IMR-90 (cell line): Measurements from ENCODE around the gene GJC2.

ENCODE experiments used
- CHD1 ChIP-seq: IDR thresholded peaks from 2 replicates; pipeline ENCODE4 v1.6.1; 2012; ENCODE audit warnings: low read depth, low read length, improper control_type of control experiment
- CTCF ChIP-seq: conservative IDR thresholded peaks from 2 replicates; pipeline ENCODE4 v1.5.1; 2012; ENCODE audit warnings: mild to moderate bottlenecking, low read depth, low read length, improper control_type of control experiment
- FOS ChIP-seq: fragments of 150-350 bp; IDR thresholded peaks from 2 replicates; pipeline ENCODE4 v1.6.1; 2016; ENCODE audit warnings: low read depth, low read length
- MAFK ChIP-seq: IDR thresholded peaks from 2 replicates; pipeline ENCODE4 v1.6.1; 2012; ENCODE audit warnings: low read depth, low read length, improper control_type of control experiment
- MAZ ChIP-seq: IDR thresholded peaks from 2 replicates; pipeline ENCODE4 v1.6.1; 2012; ENCODE audit warnings: low read depth, mild to moderate bottlenecking, low read length, improper control_type of control experiment, moderate library complexity, borderline replicate concordance
- MXI1 ChIP-seq: IDR thresholded peaks from 2 replicates; pipeline ENCODE4 v1.6.1; 2012; ENCODE audit warnings: low read depth, mild to moderate bottlenecking, low read length, moderate library complexity, borderline replicate concordance
- POLR2A ChIP-seq: IDR thresholded peaks from 2 replicates; pipeline ENCODE4 v1.6.1; 2012; ENCODE audit warnings: mild to moderate bottlenecking, low read depth, low read length
- RAD21 ChIP-seq: IDR thresholded peaks from 2 replicates; pipeline ENCODE4 v1.6.1; 2012; ENCODE audit warnings: low read length, improper control_type of control experiment
- RFX5 ChIP-seq: IDR thresholded peaks from 2 replicates; pipeline ENCODE4 v1.8.0; 2012; ENCODE audit warnings: low read depth, mild to moderate bottlenecking, low read length, moderate library complexity
- SMC3 ChIP-seq: fragments of 150-350 bp; IDR thresholded peaks from 2 replicates; pipeline ENCODE4 v1.6.1; 2016; ENCODE audit warnings: low read depth, mild to moderate bottlenecking, antibody characterized with exemption, low read length, moderate library complexity
- USF2 ChIP-seq: fragments of 150-350 bp; IDR thresholded peaks from 2 replicates; pipeline ENCODE4 v1.6.1; 2017; ENCODE audit warnings: mild to moderate bottlenecking, antibody characterized with exemption, low read length, low read depth

- TF ChIP-seq RAD21 (no peak), POLR2A (no peak), CTCF (no peak), CHD1 (no peak), USF2 (no peak), MAFK (no peak), RFX5 (no peak), FOS (no peak), MXI1 (no peak), SMC3 (no peak), MAZ (no peak)
These were observed 59.3 kb downstream of the GJC2 start for GRCh38 chr1:228208831-228209551.
